Lung (tissue), 12 donors: ENCODE data around the gene SCARB1. TPM values are rescaled to one million over a fixed set of nuclear protein-coding genes. Genes with fewer than 3 reads are reported as not detected.

Experiments used
- ATAC-seq: fragments of 200-7000 bp; cut with Tn5 transposase; one replicate; pipeline ENCODE4 v1.9.1; 2020; ENCODE audit warnings: moderate number of reproducible peaks; ENCODE audit not compliant: insufficient read depth, low FRiP score
- DNase-seq, 3 donors: peaks; one replicate each; pipeline ENCODE4 v3.0.0-alpha.2; 2013 to 2017
- H3K27ac ChIP-seq, 2 donors: one replicate each; pipeline ENCODE4 v1.5.1; 2013; ENCODE audit warnings: mild to moderate bottlenecking in 2 of 2, moderate library complexity in 2 of 2, control low read depth in 1 of 2, inconsistent platforms in 1 of 2, low read depth in 1 of 2, low read length in 1 of 2
- H3K27me3 ChIP-seq, 3 donors: one replicate each; pipeline ENCODE4 v1.5.1; 2013; ENCODE audit warnings: low read length in 2 of 3; ENCODE audit not compliant: control insufficient read depth in 3 of 3, insufficient read depth in 3 of 3
- H3K36me3 ChIP-seq, 4 donors: one replicate each; pipeline ENCODE4 v1.5.1; 2013; ENCODE audit warnings: low read length in 4 of 4, mild to moderate bottlenecking in 1 of 4, moderate library complexity in 1 of 4; ENCODE audit not compliant: control insufficient read depth in 4 of 4, insufficient read depth in 4 of 4
- H3K4me1 ChIP-seq, 5 donors: one replicate each; pipeline ENCODE4 v1.5.1; 2013; ENCODE audit warnings: low read length in 5 of 5, mild to moderate bottlenecking in 2 of 5, moderate library complexity in 1 of 5; ENCODE audit not compliant: control insufficient read depth in 5 of 5, insufficient read depth in 5 of 5
- H3K4me3 ChIP-seq: one replicate; pipeline ENCODE4 v1.5.1; 2013; ENCODE audit warnings: mild to moderate bottlenecking, control low read depth, moderate library complexity
- H3K9ac ChIP-seq, 2 donors: one replicate each; pipeline ENCODE4 v1.5.1; 2013; ENCODE audit warnings: low read length in 2 of 2, control low read depth in 1 of 2; ENCODE audit not compliant: insufficient read depth in 1 of 2
- H3K9me3 ChIP-seq, 4 donors: one replicate each; pipeline ENCODE4 v1.5.1; 2013; ENCODE audit warnings: low read length in 3 of 4, mild to moderate bottlenecking in 1 of 4, moderate library complexity in 1 of 4; ENCODE audit not compliant: control insufficient read depth in 4 of 4, insufficient read depth in 3 of 4
- WGBS, 2 donors: extraction: QIAGEN DNeasy Blood & Tissue Kit; methylation state at CpG; one replicate each; pipeline ENCODE4 v1.1.7; 2013; 5-methylcytosine and 5-hydroxymethylcytosine counted together
- polyA plus RNA-seq, 2 donors: library from polyadenylated mRNA; stranded (reverse); fragments of 200-250 nt; gene quantifications; one replicate each; pipeline ENCODE4 v1.2.1, GENCODE V29; 2013
- total RNA-seq, 2 donors: library from RNA; depleted of rRNA in 1 of 2; stranded (reverse); fragments of >200 nt in 1 of 2; gene quantifications; one replicate each; pipeline ENCODE4 v1.2.1, GENCODE V29; 2014 to 2021
- TF ChIP-seq, protein P1 (sequence below): IDR thresholded peaks from 2 replicates; pipeline ENCODE4 v1.5.1; 2012; ENCODE audit warnings: mild to moderate bottlenecking; ENCODE audit errors: control extremely low read depth, extremely low read depth
- donor health status: control.
- donor health status: control.
- donor health status: Bipolar disorder and iron deficiency.
- donor health status: healthy.
- donor health status: DM: yes; HTN: yes; CAD: no.

The SCARB1 gene
- total and polyA plus RNA-seq, 4 donors: 11.9 to 31.3 (median 28.8) TPM

DNA sequence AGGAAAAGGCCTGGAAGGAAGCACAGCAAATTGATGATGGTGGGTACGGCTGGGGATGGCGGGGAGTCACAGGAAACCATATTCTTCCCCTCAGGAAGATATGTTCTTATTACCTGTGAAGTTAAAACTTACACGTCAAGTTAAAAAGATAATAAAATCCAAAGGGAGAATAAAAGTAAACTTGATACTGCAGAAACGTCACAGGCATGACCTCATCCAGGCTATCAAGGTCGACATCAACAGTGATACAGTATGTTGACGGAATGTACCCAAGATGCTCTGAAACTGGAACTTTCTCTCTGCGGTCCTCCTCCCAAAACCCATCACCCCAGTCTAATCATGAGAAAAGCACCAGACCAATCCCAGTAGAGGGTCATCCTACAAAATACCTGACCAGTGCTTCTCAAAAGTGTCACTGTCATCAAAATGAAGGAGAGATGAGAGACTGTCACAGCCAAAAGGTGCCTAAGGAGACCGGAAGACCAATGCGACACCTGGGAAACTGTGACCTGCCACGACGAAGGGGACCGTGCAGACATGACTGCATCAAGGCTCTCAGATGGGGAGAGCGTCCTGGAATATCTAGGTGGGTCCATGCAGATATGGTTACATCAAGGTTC is 74.6 kb downstream of the SCARB1 start:
- ATAC-seq (no peak), DNase-seq (no peak)
- no peak overlapping the region for H3K27ac ChIP-seq
- no peaks in the 10 kb centered on the region for H3K27me3 ChIP-seq
- H3K36me3 ChIP-seq: peaks cover 0 to 23% (median 0%) of the 10 kb centered on the region in 4 donors
- peaks cover 0 to 2% (median 0%) of the 10 kb centered on the region in 4 donors for H3K9me3 ChIP-seq
- 94 to 96% methylated on average over 13 of the region's 13 CpGs for WGBS, 2 donors
- H3K4me1 ChIP-seq: peaks cover 0 to 5% (median 0%) of the 10 kb centered on the region in 5 donors
- no peak overlapping the region for H3K9ac ChIP-seq
- TF ChIP-seq, protein P1, sequence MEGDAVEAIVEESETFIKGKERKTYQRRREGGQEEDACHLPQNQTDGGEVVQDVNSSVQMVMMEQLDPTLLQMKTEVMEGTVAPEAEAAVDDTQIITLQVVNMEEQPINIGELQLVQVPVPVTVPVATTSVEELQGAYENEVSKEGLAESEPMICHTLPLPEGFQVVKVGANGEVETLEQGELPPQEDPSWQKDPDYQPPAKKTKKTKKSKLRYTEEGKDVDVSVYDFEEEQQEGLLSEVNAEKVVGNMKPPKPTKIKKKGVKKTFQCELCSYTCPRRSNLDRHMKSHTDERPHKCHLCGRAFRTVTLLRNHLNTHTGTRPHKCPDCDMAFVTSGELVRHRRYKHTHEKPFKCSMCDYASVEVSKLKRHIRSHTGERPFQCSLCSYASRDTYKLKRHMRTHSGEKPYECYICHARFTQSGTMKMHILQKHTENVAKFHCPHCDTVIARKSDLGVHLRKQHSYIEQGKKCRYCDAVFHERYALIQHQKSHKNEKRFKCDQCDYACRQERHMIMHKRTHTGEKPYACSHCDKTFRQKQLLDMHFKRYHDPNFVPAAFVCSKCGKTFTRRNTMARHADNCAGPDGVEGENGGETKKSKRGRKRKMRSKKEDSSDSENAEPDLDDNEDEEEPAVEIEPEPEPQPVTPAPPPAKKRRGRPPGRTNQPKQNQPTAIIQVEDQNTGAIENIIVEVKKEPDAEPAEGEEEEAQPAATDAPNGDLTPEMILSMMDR: no peak
- no peak overlapping the region for H3K4me3 ChIP-seq

- peak; percentile 87 for ATAC-seq
- 77 to 85% methylated on average over 31 of the region's 31 CpGs for WGBS, 2 donors
Measured at GRCh38 chr12:124786061-124786964, 77.4 kb downstream of the SCARB1 start.

DNA sequence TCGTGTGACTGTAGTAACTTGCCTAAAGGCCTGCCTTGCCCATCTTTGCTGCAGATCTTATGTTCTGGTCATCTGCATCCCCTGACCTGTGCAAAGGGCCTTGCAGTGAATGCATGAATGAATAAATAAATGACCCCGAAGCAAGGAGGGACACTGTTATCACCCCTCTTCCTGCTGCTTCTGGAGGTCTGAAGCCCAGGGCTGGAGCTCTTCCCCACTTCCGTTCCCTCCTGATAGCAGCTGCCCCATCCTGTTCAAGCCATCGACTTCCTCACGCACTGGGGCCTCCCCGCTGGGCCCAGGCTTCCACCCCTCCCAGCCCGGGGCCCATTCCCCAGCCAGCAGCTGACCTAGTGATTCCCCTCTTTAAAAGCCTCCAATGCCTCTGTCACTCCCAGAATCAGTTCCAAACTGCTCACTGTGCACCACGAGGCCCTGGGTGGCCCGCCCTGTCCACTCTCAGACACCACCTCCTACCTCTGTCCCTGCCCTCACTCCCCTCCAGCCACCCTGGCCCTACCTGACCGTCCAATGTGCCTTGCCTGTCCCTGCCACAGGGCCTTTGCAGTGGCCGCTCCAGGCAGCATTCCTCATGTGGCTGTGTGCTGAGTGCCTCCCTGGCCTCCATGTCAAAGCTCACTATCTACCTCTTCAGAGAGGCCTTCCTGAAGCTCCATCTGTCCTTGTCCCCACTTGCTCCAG is 78.6 kb downstream of the SCARB1 start:
- no peak overlapping the region for H3K4me3 ChIP-seq
- H3K27me3 ChIP-seq: no peaks in the 10 kb centered on the region
- DNase-seq (no peak), ATAC-seq (no peak)
- H3K27ac ChIP-seq: no peak overlapping the region
- peaks cover 0 to 18% (median 0%) of the 10 kb centered on the region in 4 donors for H3K36me3 ChIP-seq
- 78 to 84% methylated on average over 10 to 11 of the region's 11 CpGs for WGBS, 2 donors
- no peak overlapping the region for H3K9ac ChIP-seq
- TF ChIP-seq, protein P1: no peak
- peaks cover 0 to 5% (median 0%) of the 10 kb centered on the region in 5 donors for H3K4me1 ChIP-seq
- H3K9me3 ChIP-seq: no peaks in the 10 kb centered on the region

More at GRCh38 chr12:124786061-124786964, 77.4 kb downstream of the SCARB1 start:
- no peak overlapping the region for H3K27ac ChIP-seq
- no peak overlapping the region for H3K4me3 ChIP-seq
- TF ChIP-seq, protein P1: no peak
- H3K9me3 ChIP-seq: peaks cover 0 to 2% (median 0%) of the 10 kb centered on the region in 4 donors
- DNase-seq: peak; percentile 93 to 96 (median 95)
- peaks cover 0 to 22% (median 0%) of the 10 kb centered on the region in 4 donors for H3K36me3 ChIP-seq
- no peaks in the 10 kb centered on the region for H3K27me3 ChIP-seq
- peak overlapping the region in 1 of 2 donors; percentile 81 for H3K9ac ChIP-seq
- peaks cover 0 to 5% (median 0%) of the 10 kb centered on the region in 5 donors for H3K4me1 ChIP-seq
